ENCODE data around the gene OSTM1. TPM values are rescaled to one million over a fixed set of nuclear protein-coding genes. Genes with fewer than 3 reads are reported as not detected.

Gene OSTM1
- total and polyA plus RNA-seq, 2 of the 13 experiments (the other 11 are each of a cell fraction or from before 2014, with no cell fraction given): 8.7 to 20.5 TPM

- FAIRE-seq: no peak
- no peak for DNase-seq (ENCODE audit: low spot score)
- H3K27ac ChIP-seq (ENCODE audit: extremely low read length, insufficient read depth, low read length): no peak overlapping the region
- no peak overlapping the region for H3K9ac ChIP-seq (ENCODE audit: insufficient read depth, low read depth, low read length)
- no peaks in the 10 kb centered on the region for H4K20me1 ChIP-seq (ENCODE audit: insufficient read depth, low read length)
- no peak overlapping the region for H2AFZ ChIP-seq (ENCODE audit: low read length)
- H3K9me3 ChIP-seq (ENCODE audit: low read length): no peaks in the 10 kb centered on the region
- CTCF ChIA-PET (ENCODE audit: low intra/inter-chr PET ratio, low total read pairs): no interaction called here
- H3K4me1 ChIP-seq (ENCODE audit: insufficient read depth, low read length): no peaks in the 10 kb centered on the region
- H3K4me2 ChIP-seq (ENCODE audit: low read depth, low read length): no peak overlapping the region
- 32% methylated on average over 1 of the region's 1 CpG for WGBS (ENCODE audit: low lambda C conversion rate)
- no peak overlapping the region for H3K4me3 ChIP-seq (replicated peaks in 1 of 3; ENCODE audit: insufficient read depth in 1 of 3, low read depth in 2 of 3, low read length in 3 of 3)
- H3K36me3 ChIP-seq (replicated peaks in 1 of 2; ENCODE audit: control insufficient read depth in 1 of 2, insufficient read depth in 2 of 2, low read length in 2 of 2): no peaks in the 10 kb centered on the region
- no TSS peak for BruUV-seq (replicated peaks)
- POLR2A ChIA-PET: no interaction called here
- intact Hi-C loops (cut with micrococcal nuclease; ENCODE audit: unreplicated experiment): no loop called here
- H3K27me3 ChIP-seq (ENCODE audit: control insufficient read depth in 1 of 2, insufficient read depth in 2 of 2, low read length in 2 of 2): peaks cover 0 to 6% of the 10 kb centered on the region in 2 experiments; a peak in 1 of 5 replicates
- no peak for ATAC-seq
- in situ Hi-C loops (cut with HindIII; ENCODE audit: extremely low pct_ligation_motif_present, low pct_unique_long_range_greater_than_20kb): no loop called here
- no peaks in the 10 kb centered on the region for H3K79me2 ChIP-seq (ENCODE audit: insufficient read depth, low read length)
- TF ChIP-seq KDM4B (CRISPR knock-in tag; IDR thresholded peaks at IDR 0.05): no peak
- no peak for TF ChIP-seq HINFP (CRISPR knock-in tag; IDR thresholded peaks at IDR 0.05; ENCODE audit: low read depth)
- TF ChIP-seq ZBTB20 (CRISPR knock-in tag; IDR thresholded peaks at IDR 0.05; ENCODE audit: borderline replicate concordance, low read depth): no peak
- TF ChIP-seq RBM39 (IDR thresholded peaks at IDR 0.05; ENCODE audit: low read depth, low read length, poor library complexity, severe bottlenecking): no peak
- TF ChIP-seq ZNF576 (CRISPR knock-in tag; IDR thresholded peaks at IDR 0.05): no peak
- no peak for TF ChIP-seq KIAA2018 (CRISPR knock-in tag; IDR thresholded peaks at IDR 0.05; ENCODE audit: borderline replicate concordance)
- TF ChIP-seq ZNF264 (CRISPR knock-in tag; IDR thresholded peaks at IDR 0.05): no peak
- TF ChIP-seq CENPT (CRISPR knock-in tag; IDR thresholded peaks at IDR 0.05; ENCODE audit: low read depth): no peak
- no peak for TF ChIP-seq ATF7-NPFF (CRISPR knock-in tag; IDR thresholded peaks at IDR 0.05; ENCODE audit: low read depth)
- no peak for TF ChIP-seq KMT2B (CRISPR knock-in tag; IDR thresholded peaks at IDR 0.05)
- TF ChIP-seq NR2F1 (CRISPR knock-in tag; IDR thresholded peaks at IDR 0.05): no peak
- TF ChIP-seq ZNF512B (CRISPR knock-in tag; IDR thresholded peaks at IDR 0.05; ENCODE audit: borderline replicate concordance): no peak
Observed at GRCh38 chr6:108107102-108107501, 32.6 kb upstream of the OSTM1 start.
